ENCODE results near the gene TBC1D13.

- TF ChIP-seq POLR2A (IDR thresholded peaks at IDR 0.05) (no peak), CTCF (IDR thresholded peaks at IDR 0.05) (no peak), EP300 (IDR thresholded peaks at IDR 0.05) (no peak)
These were observed 36.4 kb downstream of the TBC1D13 start for GRCh38 chr9:128823362-128823902.

Measured in ovary (tissue), 3 donors.